GM23338 (cell line): Measurements from ENCODE around the gene ALX3.

Experiments
- CREB1 ChIP-seq: fragments of 250-450 bp; sonication (Bioruptor Pico); IDR thresholded peaks from 2 replicates; pipeline ENCODE4 v1.5.0; 2020; ENCODE audit warnings: low read depth, mild to moderate bottlenecking, moderate library complexity
- POLR2AphosphoS5 ChIP-seq: IDR thresholded peaks from 2 replicates; pipeline ENCODE4 v1.6.1; 2016; ENCODE audit warnings: antibody characterized with exemption, low read depth
- TF ChIP-seq, protein P1 (sequence below), 2 experiments: fragments of 200-600 bp in 1 of 2; sonication (generic) in 1 of 2; conservative IDR thresholded peaks; 2 replicates each; pipeline versions ENCODE4 v1.5.1 to v1.6.1; 2016 to 2017; ENCODE audit warnings: antibody characterized with exemption in 2 of 2, low read depth in 2 of 2, mild to moderate bottlenecking in 2 of 2, moderate library complexity in 1 of 2
- TF ChIP-seq, protein P2 (sequence below): IDR thresholded peaks from one replicate; pipeline ENCODE4 v1.6.1; 2018; ENCODE audit warnings: antibody characterized with exemption; ENCODE audit not compliant: unreplicated experiment
- TF ChIP-seq, protein P3 (sequence below): fragments of 250-450 bp; sonication (Bioruptor Pico); IDR thresholded peaks from 2 replicates; pipeline ENCODE4 v1.5.0; 2020; ENCODE audit warnings: mild to moderate bottlenecking, moderate library complexity

DNA sequence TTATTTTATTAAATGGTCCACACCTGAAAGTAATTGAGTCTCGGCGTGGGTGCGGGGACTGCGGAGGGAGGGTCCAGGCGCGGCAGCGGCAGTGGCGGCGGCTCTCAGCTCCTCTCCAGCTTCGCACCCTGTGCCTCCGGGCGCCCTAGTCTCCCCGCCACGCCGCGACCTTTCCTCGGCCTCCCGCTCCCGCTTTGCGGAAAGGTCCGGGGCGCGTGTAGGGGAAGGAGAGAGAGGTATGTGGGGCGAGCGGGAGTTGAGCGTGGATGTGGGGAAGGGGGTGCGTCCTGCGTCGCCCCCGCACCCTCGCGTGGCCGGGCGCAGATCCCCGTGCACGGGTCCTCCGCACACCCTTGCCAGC is 13.4 kb upstream of the ALX3 start:
- TF ChIP-seq, protein P1, sequence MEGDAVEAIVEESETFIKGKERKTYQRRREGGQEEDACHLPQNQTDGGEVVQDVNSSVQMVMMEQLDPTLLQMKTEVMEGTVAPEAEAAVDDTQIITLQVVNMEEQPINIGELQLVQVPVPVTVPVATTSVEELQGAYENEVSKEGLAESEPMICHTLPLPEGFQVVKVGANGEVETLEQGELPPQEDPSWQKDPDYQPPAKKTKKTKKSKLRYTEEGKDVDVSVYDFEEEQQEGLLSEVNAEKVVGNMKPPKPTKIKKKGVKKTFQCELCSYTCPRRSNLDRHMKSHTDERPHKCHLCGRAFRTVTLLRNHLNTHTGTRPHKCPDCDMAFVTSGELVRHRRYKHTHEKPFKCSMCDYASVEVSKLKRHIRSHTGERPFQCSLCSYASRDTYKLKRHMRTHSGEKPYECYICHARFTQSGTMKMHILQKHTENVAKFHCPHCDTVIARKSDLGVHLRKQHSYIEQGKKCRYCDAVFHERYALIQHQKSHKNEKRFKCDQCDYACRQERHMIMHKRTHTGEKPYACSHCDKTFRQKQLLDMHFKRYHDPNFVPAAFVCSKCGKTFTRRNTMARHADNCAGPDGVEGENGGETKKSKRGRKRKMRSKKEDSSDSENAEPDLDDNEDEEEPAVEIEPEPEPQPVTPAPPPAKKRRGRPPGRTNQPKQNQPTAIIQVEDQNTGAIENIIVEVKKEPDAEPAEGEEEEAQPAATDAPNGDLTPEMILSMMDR (conservative IDR thresholded peaks at IDR 0.05; ENCODE audit: low read depth in 2 of 2) = no peak
- no peak for TF ChIP-seq CREB1 (CRISPR knock-in tag)
- TF ChIP-seq POLR2AphosphoS5 = no peak
- TF ChIP-seq, protein P2, sequence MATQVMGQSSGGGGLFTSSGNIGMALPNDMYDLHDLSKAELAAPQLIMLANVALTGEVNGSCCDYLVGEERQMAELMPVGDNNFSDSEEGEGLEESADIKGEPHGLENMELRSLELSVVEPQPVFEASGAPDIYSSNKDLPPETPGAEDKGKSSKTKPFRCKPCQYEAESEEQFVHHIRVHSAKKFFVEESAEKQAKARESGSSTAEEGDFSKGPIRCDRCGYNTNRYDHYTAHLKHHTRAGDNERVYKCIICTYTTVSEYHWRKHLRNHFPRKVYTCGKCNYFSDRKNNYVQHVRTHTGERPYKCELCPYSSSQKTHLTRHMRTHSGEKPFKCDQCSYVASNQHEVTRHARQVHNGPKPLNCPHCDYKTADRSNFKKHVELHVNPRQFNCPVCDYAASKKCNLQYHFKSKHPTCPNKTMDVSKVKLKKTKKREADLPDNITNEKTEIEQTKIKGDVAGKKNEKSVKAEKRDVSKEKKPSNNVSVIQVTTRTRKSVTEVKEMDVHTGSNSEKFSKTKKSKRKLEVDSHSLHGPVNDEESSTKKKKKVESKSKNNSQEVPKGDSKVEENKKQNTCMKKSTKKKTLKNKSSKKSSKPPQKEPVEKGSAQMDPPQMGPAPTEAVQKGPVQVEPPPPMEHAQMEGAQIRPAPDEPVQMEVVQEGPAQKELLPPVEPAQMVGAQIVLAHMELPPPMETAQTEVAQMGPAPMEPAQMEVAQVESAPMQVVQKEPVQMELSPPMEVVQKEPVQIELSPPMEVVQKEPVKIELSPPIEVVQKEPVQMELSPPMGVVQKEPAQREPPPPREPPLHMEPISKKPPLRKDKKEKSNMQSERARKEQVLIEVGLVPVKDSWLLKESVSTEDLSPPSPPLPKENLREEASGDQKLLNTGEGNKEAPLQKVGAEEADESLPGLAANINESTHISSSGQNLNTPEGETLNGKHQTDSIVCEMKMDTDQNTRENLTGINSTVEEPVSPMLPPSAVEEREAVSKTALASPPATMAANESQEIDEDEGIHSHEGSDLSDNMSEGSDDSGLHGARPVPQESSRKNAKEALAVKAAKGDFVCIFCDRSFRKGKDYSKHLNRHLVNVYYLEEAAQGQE = no peak
- TF ChIP-seq, protein P3, sequence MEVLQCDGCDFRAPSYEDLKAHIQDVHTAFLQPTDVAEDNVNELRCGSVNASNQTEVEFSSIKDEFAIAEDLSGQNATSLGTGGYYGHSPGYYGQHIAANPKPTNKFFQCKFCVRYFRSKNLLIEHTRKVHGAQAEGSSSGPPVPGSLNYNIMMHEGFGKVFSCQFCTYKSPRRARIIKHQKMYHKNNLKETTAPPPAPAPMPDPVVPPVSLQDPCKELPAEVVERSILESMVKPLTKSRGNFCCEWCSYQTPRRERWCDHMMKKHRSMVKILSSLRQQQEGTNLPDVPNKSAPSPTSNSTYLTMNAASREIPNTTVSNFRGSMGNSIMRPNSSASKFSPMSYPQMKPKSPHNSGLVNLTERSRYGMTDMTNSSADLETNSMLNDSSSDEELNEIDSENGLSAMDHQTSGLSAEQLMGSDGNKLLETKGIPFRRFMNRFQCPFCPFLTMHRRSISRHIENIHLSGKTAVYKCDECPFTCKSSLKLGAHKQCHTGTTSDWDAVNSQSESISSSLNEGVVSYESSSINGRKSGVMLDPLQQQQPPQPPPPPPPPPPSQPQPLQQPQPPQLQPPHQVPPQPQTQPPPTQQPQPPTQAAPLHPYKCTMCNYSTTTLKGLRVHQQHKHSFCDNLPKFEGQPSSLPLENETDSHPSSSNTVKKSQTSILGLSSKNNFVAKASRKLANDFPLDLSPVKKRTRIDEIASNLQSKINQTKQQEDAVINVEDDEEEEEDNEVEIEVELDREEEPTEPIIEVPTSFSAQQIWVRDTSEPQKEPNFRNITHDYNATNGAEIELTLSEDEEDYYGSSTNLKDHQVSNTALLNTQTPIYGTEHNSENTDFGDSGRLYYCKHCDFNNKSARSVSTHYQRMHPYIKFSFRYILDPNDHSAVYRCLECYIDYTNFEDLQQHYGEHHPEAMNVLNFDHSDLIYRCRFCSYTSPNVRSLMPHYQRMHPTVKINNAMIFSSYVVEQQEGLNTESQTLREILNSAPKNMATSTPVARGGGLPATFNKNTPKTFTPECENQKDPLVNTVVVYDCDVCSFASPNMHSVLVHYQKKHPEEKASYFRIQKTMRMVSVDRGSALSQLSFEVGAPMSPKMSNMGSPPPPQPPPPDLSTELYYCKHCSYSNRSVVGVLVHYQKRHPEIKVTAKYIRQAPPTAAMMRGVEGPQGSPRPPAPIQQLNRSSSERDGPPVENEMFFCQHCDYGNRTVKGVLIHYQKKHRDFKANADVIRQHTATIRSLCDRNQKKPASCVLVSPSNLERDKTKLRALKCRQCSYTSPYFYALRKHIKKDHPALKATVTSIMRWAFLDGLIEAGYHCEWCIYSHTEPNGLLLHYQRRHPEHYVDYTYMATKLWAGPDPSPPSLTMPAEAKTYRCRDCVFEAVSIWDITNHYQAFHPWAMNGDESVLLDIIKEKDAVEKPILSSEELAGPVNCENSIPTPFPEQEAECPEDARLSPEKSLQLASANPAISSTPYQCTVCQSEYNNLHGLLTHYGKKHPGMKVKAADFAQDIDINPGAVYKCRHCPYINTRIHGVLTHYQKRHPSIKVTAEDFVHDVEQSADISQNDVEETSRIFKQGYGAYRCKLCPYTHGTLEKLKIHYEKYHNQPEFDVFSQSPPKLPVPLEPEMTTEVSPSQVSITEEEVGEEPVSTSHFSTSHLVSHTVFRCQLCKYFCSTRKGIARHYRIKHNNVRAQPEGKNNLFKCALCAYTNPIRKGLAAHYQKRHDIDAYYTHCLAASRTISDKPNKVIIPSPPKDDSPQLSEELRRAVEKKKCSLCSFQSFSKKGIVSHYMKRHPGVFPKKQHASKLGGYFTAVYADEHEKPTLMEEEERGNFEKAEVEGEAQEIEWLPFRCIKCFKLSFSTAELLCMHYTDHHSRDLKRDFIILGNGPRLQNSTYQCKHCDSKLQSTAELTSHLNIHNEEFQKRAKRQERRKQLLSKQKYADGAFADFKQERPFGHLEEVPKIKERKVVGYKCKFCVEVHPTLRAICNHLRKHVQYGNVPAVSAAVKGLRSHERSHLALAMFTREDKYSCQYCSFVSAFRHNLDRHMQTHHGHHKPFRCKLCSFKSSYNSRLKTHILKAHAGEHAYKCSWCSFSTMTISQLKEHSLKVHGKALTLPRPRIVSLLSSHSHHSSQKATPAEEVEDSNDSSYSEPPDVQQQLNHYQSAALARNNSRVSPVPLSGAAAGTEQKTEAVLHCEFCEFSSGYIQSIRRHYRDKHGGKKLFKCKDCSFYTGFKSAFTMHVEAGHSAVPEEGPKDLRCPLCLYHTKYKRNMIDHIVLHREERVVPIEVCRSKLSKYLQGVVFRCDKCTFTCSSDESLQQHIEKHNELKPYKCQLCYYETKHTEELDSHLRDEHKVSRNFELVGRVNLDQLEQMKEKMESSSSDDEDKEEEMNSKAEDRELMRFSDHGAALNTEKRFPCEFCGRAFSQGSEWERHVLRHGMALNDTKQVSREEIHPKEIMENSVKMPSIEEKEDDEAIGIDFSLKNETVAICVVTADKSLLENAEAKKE (CRISPR knock-in tag) = no peak
